DOHH2 (cell line): ENCODE results near the gene HIVEP3.

Experiments used
- EZH2phosphoT487 ChIP-seq: fragments of 200-600 bp; sonication (generic); IDR thresholded peaks from 2 replicates; pipeline ENCODE4 v1.6.1; 2017; ENCODE audit warnings: borderline replicate concordance, mild to moderate bottlenecking, antibody characterized with exemption, low read length, moderate library complexity, mixed read lengths
- TF ChIP-seq, protein P1 (sequence below): fragments of 200-600 bp; sonication (generic); IDR thresholded peaks from one replicate; pipeline ENCODE4 v1.5.1; 2014; ENCODE audit warnings: antibody characterized with exemption, mild to moderate bottlenecking, low read depth, low read length; ENCODE audit not compliant: poor library complexity, severe bottlenecking

DNA sequence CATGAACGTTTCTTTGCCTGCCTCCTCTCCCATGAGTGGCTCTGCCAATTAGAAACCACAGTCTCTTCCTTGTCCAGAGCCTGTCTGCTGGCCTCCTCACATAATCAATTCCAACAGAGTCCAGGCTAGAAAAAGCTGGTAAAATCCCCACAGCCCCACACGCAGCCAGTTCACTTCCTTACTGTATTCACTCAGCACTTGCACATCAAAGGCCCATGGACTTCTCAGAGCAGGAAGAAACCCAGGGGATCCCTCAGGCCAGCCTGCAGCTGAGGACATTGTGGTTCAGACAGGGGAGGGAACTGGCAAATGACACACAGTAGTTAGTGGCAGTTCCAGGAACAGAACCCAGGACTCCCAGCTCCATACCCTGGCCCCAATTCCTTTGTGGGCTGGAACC is 262.7 kb downstream of the HIVEP3 start:
- TF ChIP-seq, protein P1, sequence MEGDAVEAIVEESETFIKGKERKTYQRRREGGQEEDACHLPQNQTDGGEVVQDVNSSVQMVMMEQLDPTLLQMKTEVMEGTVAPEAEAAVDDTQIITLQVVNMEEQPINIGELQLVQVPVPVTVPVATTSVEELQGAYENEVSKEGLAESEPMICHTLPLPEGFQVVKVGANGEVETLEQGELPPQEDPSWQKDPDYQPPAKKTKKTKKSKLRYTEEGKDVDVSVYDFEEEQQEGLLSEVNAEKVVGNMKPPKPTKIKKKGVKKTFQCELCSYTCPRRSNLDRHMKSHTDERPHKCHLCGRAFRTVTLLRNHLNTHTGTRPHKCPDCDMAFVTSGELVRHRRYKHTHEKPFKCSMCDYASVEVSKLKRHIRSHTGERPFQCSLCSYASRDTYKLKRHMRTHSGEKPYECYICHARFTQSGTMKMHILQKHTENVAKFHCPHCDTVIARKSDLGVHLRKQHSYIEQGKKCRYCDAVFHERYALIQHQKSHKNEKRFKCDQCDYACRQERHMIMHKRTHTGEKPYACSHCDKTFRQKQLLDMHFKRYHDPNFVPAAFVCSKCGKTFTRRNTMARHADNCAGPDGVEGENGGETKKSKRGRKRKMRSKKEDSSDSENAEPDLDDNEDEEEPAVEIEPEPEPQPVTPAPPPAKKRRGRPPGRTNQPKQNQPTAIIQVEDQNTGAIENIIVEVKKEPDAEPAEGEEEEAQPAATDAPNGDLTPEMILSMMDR, result no peak
- TF ChIP-seq EZH2phosphoT487, result no peak
